KOPT-K1 (cell line): ENCODE results near the gene GALNTL6.

Experiments used
- H3K27ac ChIP-seq: fragments of 200-600 bp; sonication (generic); 2 replicates; pipeline ENCODE4 v1.5.1; 2016; ENCODE audit warnings: antibody characterized with exemption, mild to moderate bottlenecking, low read depth, low read length; ENCODE audit not compliant: poor library complexity, severe bottlenecking
- H3K36me3 ChIP-seq: fragments of 200-600 bp; sonication (generic); 2 replicates; pipeline ENCODE4 v1.5.1; 2017; ENCODE audit warnings: antibody characterized with exemption, mild to moderate bottlenecking, low read length, moderate library complexity; ENCODE audit not compliant: insufficient read depth
- H3K9me3 ChIP-seq: fragments of 200-600 bp; sonication (generic); 2 replicates; pipeline ENCODE4 v1.5.1; 2017; ENCODE audit warnings: antibody characterized with exemption, low read length, mild to moderate bottlenecking; ENCODE audit not compliant: insufficient read depth, poor library complexity, severe bottlenecking

The GALNTL6 gene

DNA sequence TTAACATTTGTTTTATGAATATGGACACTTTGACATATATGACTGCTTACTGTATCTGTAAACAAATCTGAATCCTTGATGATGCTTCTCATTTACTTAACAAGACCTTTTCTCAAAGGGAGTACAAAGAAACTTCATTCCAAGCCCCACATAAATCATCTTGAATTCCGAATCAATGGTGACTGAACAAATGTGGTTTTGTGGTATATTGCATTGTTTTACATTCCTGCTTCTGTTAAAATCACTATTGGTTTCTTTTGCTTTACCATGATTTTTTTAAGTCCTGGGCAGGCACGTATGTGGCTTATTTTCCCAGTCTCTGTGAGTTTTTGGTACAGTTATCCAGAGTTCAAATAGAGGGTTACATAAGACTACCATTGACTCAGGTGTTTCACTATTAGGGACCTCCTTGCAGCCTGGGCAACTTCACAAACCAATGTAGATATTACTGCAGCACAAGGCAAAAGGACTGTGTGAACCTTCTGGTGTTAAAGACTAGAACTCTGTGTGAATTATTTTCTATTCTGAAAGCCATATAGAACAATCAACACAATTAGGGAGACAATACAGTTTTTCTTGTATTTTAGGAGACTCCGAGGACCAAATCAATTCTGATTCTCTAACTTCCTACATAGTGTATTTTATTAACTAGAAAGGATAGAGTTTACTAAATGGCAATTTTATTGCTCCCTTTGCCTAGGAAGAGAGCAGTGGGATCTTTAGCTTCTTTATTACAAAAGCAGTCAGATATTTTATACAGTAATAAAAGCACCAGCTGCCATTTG, 196.4 kb downstream of the GALNTL6 start:
- no peaks in the 10 kb centered on the region for H3K9me3 ChIP-seq
- no peaks in the 10 kb centered on the region for H3K36me3 ChIP-seq
- no peak overlapping the region for H3K27ac ChIP-seq

GRCh38 chr4:172011196-172011595, 198.0 kb downstream of the GALNTL6 start:
- Histone ChIP-seq H3K9me3 (no peaks in the 10 kb centered on the region), H3K36me3 (no peaks in the 10 kb centered on the region), H3K27ac (no peak overlapping the region)

DNA sequence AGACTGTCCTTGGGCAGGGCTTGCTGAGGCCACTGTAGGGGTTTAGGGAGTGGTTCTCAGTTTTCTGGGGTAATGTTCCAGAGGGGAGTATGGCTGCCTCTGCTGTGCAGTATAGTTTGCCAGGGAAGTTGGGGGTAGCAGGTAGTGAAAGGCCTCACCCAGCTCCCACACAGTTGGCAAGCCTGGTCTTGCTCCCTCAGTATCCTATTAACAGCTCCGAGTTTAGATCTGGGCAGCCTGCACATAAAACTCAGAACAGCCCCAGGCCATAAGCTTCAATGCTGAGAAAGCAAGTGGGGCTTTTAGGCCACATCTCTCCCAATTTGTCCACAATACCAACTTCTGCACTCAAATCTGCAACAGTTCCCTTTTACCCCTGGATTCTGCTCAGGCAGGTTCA, 205.2 kb downstream of the GALNTL6 start:
- Histone ChIP-seq H3K9me3 (no peaks in the 10 kb centered on the region), H3K27ac (no peak overlapping the region), H3K36me3 (no peaks in the 10 kb centered on the region)

- H3K36me3 ChIP-seq: no peaks in the 10 kb centered on the region
- H3K9me3 ChIP-seq: no peaks in the 10 kb centered on the region
- no peak overlapping the region for H3K27ac ChIP-seq
Observed at GRCh38 chr4:172035562-172035961, 222.4 kb downstream of the GALNTL6 start.

GRCh38 chr4:172040766-172041165, 227.6 kb downstream of the GALNTL6 start:
- Histone ChIP-seq H3K27ac (no peak overlapping the region), H3K36me3 (no peaks in the 10 kb centered on the region)

GRCh38 chr4:172042714-172043114, 229.5 kb downstream of the GALNTL6 start:
- Histone ChIP-seq H3K9me3 (no peaks in the 10 kb centered on the region), H3K36me3 (no peaks in the 10 kb centered on the region), H3K27ac (no peak overlapping the region)

More at GRCh38 chr4:172040766-172041165, 227.6 kb downstream of the GALNTL6 start:
- H3K9me3 ChIP-seq: no peaks in the 10 kb centered on the region

GRCh38 chr4:172045981-172046380, 232.8 kb downstream of the GALNTL6 start:
- H3K27ac ChIP-seq: no peak overlapping the region

GRCh38 chr4:172048666-172049065, 235.5 kb downstream of the GALNTL6 start:
- H3K27ac ChIP-seq: no peak overlapping the region
- H3K9me3 ChIP-seq: no peaks in the 10 kb centered on the region
- no peaks in the 10 kb centered on the region for H3K36me3 ChIP-seq

More at GRCh38 chr4:172045981-172046380, 232.8 kb downstream of the GALNTL6 start:
- Histone ChIP-seq H3K9me3 (no peaks in the 10 kb centered on the region), H3K36me3 (no peaks in the 10 kb centered on the region)

DNA sequence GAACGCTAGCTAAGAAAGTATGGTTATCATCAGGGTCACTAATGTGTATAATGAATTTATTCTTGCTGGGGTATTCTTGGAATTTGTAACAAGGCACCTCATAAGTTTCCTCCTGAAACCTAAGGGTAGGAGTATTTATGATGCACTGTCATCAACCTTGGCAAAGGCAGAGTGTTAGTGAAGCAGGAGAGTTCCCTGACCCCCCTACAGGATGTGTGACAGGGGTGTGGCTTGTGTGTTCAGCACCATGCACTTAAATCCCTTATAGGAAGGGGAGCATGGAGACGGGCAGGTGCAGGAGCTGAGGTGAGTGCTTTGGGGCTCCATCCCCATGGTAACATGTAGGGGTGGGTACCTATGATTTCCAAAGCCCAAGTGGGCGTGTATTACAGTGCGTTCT, 237.7 kb downstream of the GALNTL6 start:
- Histone ChIP-seq H3K36me3 (no peaks in the 10 kb centered on the region), H3K9me3 (no peaks in the 10 kb centered on the region), H3K27ac (no peak overlapping the region)

GRCh38 chr4:172055046-172055445, 241.8 kb downstream of the GALNTL6 start:
- Histone ChIP-seq H3K27ac (no peak overlapping the region), H3K36me3 (no peaks in the 10 kb centered on the region), H3K9me3 (no peaks in the 10 kb centered on the region)

GRCh38 chr4:172055498-172055897, 242.3 kb downstream of the GALNTL6 start:
- no peaks in the 10 kb centered on the region for H3K36me3 ChIP-seq
- H3K9me3 ChIP-seq: no peaks in the 10 kb centered on the region
- no peak overlapping the region for H3K27ac ChIP-seq

GRCh38 chr4:172061204-172061603, 248.0 kb downstream of the GALNTL6 start:
- H3K27ac ChIP-seq: no peak overlapping the region

GRCh38 chr4:172068506-172068905, 255.3 kb downstream of the GALNTL6 start:
- no peak overlapping the region for H3K27ac ChIP-seq
- H3K9me3 ChIP-seq: no peaks in the 10 kb centered on the region
- no peaks in the 10 kb centered on the region for H3K36me3 ChIP-seq

More at GRCh38 chr4:172061204-172061603, 248.0 kb downstream of the GALNTL6 start:
- H3K9me3 ChIP-seq: no peaks in the 10 kb centered on the region
- no peaks in the 10 kb centered on the region for H3K36me3 ChIP-seq

- Histone ChIP-seq H3K9me3 (no peaks in the 10 kb centered on the region), H3K27ac (no peak overlapping the region), H3K36me3 (no peaks in the 10 kb centered on the region)
Observed at GRCh38 chr4:172073590-172073989, 260.4 kb downstream of the GALNTL6 start.

DNA sequence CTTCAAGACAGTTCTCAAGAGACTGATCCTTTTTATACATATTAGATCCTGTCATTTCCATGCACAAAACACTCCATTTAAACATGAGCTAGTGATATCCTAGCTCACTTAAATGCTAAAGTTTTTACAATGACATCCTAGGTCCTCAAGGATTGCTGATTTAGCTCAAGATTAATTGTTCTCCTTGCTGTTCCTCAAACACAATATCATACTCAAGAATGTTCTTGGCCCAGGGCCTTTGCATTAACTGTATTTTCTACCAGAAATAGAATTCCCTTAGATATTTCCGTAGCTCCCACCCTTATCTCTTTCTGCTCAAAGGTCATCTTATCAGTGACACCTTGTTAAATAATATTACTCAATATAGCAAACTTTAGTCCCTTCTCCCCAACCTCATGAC, 270.1 kb downstream of the GALNTL6 start:
- Histone ChIP-seq H3K27ac (no peak overlapping the region), H3K9me3 (no peaks in the 10 kb centered on the region), H3K36me3 (no peaks in the 10 kb centered on the region)

DNA sequence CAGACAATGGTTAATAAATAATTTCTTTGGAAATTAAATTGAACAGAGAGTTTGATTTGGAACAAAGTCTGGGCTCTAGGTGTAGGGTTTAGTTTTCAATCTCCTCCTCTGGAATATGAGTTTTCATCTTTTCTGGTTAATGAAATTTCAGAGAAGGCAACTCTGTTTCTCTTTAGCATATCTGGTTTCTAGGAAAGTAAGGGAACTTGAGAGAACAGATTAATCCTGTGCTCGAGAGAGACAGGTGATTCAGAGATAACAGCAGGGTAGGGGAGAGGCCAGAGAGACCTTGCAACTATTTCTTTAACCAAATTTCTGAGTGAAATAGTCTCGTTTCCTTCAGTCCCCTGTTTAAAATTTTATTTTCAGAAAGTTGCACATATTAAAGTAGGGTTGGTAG, 275.4 kb downstream of the GALNTL6 start:
- Histone ChIP-seq H3K27ac (no peak overlapping the region), H3K36me3 (no peaks in the 10 kb centered on the region), H3K9me3 (no peaks in the 10 kb centered on the region)
